Heart left ventricle (tissue), 13 donors: ENCODE measurements around the gene S100A7.

Source experiments
- POLR2A ChIP-seq, 2 donors: fragments of 450-650 bp; IDR thresholded peaks; one replicate each; pipeline ENCODE4 v1.6.1; 2017; ENCODE audit warnings: antibody characterized with exemption in 2 of 2, mild to moderate bottlenecking in 2 of 2, moderate library complexity in 2 of 2
- TF ChIP-seq, protein P1 (sequence below), 12 donors: fragments of 200-600 bp; sonication (generic) in 4 of 12; IDR thresholded peaks; one replicate each; pipeline versions ENCODE4 v1.5.0 to v1.8.0; 2018 to 2022; ENCODE audit warnings: antibody characterized with exemption in 12 of 12, mild to moderate bottlenecking in 5 of 12
- donor health status: ischemic (EF 13 %, LVEDD 7.1; RV severe dilation, severe dysfunction).
- donor health status: DM: no; HTN: yes; CAD: no.
- donor health status: DM: no; HTN: no; CAD: no.
- donor health status: ischemic (EF 25% LVEDD 6.9; RV normal size, moderate dysfunction).
- donor health status: ischemic (EF 25% LVEDD 5.7; RV mildly dilated, moderate dysfunction).
- donor health status: ischemic (EF 35%, LVEDD 5.7; RV mildly dilated, moderate dysfunction).
- donor health status: nonischemic (EF 11% LVEDD 7.7; RV severe dilation, severe dysfunction).
- donor health status: DM: yes; HTN: yes; CAD: no.
- donor health status: PGD.
- donor health status: ischemic (EF 29% LVEDD 5.4; RV normal size, mild dysfunction).
- donor health status: nonischemic (EF 23%, LVEDD 6.1; RV moderate dilation, normal function).

DNA sequence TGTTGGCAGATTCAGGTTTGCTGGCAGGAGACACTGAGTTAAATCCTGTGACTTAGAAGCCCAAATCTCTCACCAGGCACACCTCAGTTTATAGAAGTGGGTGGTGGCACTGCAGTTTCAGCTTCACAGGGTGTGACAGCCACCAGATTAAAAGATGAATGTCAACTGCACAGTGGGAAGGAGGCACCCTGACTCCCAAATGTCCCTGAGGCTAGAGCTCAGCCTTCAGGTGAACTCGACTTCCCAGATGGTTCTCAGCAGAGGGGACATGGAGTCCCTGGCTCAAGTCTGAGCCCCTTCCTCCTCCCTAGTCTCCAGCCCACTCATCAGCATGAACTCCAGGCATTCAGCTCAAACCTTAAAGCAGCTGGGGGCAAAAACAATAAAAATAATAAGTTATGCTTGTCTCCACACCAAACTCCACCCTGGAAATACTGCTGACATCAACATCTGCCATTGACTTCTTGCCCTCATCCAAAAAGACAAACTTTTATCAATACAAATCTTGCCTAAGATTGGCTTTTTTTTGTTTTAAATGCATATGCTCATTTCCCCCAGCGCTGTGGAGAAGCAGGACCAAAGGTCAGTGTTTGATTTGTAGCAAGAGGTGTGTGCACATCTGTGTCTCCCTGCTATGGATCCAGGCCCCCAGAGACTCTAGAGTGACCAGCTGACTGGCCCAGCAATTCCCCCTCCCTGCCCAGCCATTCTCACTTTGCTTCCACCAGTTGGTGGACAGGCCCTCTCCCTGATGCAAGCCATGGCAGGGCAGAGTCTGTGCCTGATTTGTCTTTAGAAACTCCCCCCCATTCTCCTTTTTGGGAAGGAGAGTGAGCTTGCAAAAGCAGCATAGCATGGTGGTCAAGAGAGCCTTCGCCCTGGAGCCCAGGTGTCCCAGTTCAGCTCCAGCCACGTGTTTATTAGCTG lies 18.5 kb upstream of the S100A7 start:
- TF ChIP-seq, protein P1, sequence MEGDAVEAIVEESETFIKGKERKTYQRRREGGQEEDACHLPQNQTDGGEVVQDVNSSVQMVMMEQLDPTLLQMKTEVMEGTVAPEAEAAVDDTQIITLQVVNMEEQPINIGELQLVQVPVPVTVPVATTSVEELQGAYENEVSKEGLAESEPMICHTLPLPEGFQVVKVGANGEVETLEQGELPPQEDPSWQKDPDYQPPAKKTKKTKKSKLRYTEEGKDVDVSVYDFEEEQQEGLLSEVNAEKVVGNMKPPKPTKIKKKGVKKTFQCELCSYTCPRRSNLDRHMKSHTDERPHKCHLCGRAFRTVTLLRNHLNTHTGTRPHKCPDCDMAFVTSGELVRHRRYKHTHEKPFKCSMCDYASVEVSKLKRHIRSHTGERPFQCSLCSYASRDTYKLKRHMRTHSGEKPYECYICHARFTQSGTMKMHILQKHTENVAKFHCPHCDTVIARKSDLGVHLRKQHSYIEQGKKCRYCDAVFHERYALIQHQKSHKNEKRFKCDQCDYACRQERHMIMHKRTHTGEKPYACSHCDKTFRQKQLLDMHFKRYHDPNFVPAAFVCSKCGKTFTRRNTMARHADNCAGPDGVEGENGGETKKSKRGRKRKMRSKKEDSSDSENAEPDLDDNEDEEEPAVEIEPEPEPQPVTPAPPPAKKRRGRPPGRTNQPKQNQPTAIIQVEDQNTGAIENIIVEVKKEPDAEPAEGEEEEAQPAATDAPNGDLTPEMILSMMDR (IDR thresholded peaks at IDR 0.05), result no peak
- no peak for TF ChIP-seq POLR2A (IDR thresholded peaks at IDR 0.05)
